Esophagus muscularis mucosa (tissue), 4 donors: Measurements from ENCODE around the gene TMCO1.
"Not testable (repeated sequence)": the region's sequence is repeated elsewhere in the genome, so short reads cannot be mapped to it uniquely, and the experiment has no call there.

ENCODE experiments used
- CTCF ChIP-seq, 3 experiments: fragments of 200-600 bp in 2 of 3; fragments of 450-650 bp in 1 of 3; sonication (generic) in 2 of 3; IDR thresholded peaks; one replicate each; pipeline ENCODE4 v1.5.1; 2017 to 2019; ENCODE audit warnings: antibody characterized with exemption in 3 of 3, mild to moderate bottlenecking in 2 of 3, moderate library complexity in 1 of 3
- EP300 ChIP-seq: sonication (generic); formaldehyde crosslinking; IDR thresholded peaks from one replicate; pipeline ENCODE4 v1.6.1; 2017; ENCODE audit warnings: antibody characterized with exemption
- POLR2A ChIP-seq: fragments of 450-650 bp; IDR thresholded peaks from one replicate; pipeline ENCODE4 v1.6.1; 2017; ENCODE audit warnings: antibody characterized with exemption, moderate library complexity, mild to moderate bottlenecking, low read depth

- TF ChIP-seq EP300; CTCF (IDR thresholded peaks at IDR 0.05); POLR2A: not testable (repeated sequence)
Measured at GRCh38 chr1:165778197-165778596, 9.5 kb upstream of the TMCO1 start.
